Measurements from ENCODE around the gene PRM1. TPM values are rescaled to one million over a fixed set of nuclear protein-coding genes. Genes with fewer than 3 reads are reported as not detected.

PRM1 gene
- total RNA-seq, 2 donors from 2014 or later, result 1.8 to 992 TPM

DNA sequence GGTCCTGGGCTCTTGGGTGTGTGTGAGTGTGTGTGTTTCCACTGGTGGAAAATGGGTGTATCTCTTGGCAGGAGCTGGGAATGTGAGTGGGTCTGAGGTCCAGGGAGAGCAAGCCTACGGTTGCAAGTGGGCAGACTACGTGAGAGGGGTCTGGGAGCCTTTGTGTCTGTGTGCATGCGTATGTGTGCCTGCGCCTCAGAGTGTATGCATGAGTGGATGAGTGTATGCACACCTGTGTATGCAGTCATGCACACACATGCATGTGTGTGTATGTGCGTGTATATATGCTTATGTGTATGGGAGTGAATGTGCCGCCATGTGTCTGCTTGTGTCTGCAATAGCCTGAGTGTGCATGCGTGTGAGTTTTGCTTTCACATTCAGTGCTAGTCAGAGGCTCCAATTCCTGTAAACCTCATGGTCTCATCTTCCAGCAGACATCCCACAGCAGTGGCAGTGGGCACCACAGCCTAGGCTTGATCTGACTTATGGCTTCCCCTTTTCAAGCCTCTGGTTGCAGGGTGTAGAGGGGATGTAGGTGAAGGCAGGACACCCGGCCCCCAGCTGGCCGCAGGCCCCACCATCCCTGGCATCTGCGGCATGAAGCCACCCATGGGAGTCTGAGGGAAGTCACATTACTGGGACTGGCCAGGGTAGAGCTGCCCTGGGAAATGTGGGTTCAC lies 44.4 kb upstream of the PRM1 start:
- intact Hi-C loops (cut with DNase I), result no loop called here
- WGBS, result 83% methylated on average over 10 of the region's 10 CpGs
- DNase-seq (ENCODE audit: low spot score), result no peak
- Histone ChIP-seq H3K27me3 (replicated peaks; ENCODE audit: insufficient read depth) (no peaks in the 10 kb centered on the region), H3K4me1 (replicated peaks) (no peaks in the 10 kb centered on the region), H3K27ac (no peak overlapping the region), H3K9me3 (no peaks in the 10 kb centered on the region), H3K4me3 (no peak overlapping the region), H3K36me3 (no peaks in the 10 kb centered on the region)
- no peak for TF ChIP-seq CTCF (IDR thresholded peaks at IDR 0.05)
- TF ChIP-seq POLR2AphosphoS5 (IDR thresholded peaks at IDR 0.05), result no peak
- no peak for TF ChIP-seq POLR2A (IDR thresholded peaks at IDR 0.05)

- DNase-seq (ENCODE audit: low spot score), result no peak
- no peak for TF ChIP-seq CTCF (IDR thresholded peaks at IDR 0.05)
- no peak for TF ChIP-seq POLR2A (IDR thresholded peaks at IDR 0.05)
- TF ChIP-seq POLR2AphosphoS5 (IDR thresholded peaks at IDR 0.05), result no peak
- no peak overlapping the region for H3K4me3 ChIP-seq
- no peak overlapping the region for H3K27ac ChIP-seq
- intact Hi-C loops (cut with DNase I), result no loop called here
- H3K27me3 ChIP-seq (replicated peaks; ENCODE audit: insufficient read depth), result no peaks in the 10 kb centered on the region
- no peaks in the 10 kb centered on the region for H3K36me3 ChIP-seq
- 90% methylated on average over 11 of the region's 11 CpGs for WGBS
- no peaks in the 10 kb centered on the region for H3K4me1 ChIP-seq (replicated peaks)
- no peaks in the 10 kb centered on the region for H3K9me3 ChIP-seq
Measured at GRCh38 chr16:11323551-11324336, 42.6 kb upstream of the PRM1 start.

DNA sequence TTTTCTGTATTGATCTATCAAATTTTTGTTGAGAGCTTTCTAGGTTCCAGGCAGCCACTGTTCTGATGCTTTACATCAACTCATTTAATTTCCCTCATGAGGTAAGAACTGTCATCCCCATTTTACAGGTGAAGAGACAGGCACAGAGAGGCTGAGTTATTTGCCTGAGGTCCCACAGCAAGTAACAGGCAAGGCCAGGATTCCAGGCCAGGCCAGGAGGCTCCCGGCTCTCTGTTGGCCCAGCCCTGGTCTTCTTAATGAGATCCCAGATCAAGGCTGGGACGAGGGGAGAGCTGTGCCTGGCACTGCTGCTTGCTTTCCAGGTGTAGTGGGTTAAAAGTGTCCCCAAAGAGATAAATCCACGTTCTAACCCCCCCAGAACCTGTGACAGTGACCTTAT lies 41.7 kb upstream of the PRM1 start:
- WGBS, result 80% methylated on average over 3 of the region's 3 CpGs

DNA sequence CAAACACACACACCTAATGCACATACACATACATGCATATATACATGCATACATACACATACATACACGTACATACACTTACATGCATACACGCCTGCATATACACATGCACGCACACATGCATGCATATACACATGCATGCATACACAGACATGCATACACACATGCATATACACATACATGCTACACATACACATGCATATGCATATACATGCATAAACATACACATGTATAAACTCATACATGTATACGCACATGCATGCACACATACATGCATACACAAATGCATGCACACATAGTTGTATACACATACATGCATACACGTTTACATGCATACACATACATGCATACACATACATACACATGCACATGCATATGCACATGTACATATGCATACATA lies 40.5 kb upstream of the PRM1 start:
- WGBS, result 63% methylated on average over 5 of the region's 5 CpGs
- no peaks in the 10 kb centered on the region for H3K4me1 ChIP-seq (replicated peaks)
- H3K4me3 ChIP-seq, result no peak overlapping the region
- H3K27ac ChIP-seq, result no peak overlapping the region
- intact Hi-C loops (cut with DNase I), result no loop called here
- TF ChIP-seq POLR2AphosphoS5 (IDR thresholded peaks at IDR 0.05), result no peak
- no peak for TF ChIP-seq CTCF (IDR thresholded peaks at IDR 0.05)
- TF ChIP-seq POLR2A (IDR thresholded peaks at IDR 0.05), result no peak
- H3K36me3 ChIP-seq, result no peaks in the 10 kb centered on the region
- no peaks in the 10 kb centered on the region for H3K27me3 ChIP-seq (replicated peaks; ENCODE audit: insufficient read depth)
- no peaks in the 10 kb centered on the region for H3K9me3 ChIP-seq
- DNase-seq (ENCODE audit: low spot score), result no peak

More for the DNA sequence above, 41.7 kb upstream of the PRM1 start:
- no peak overlapping the region for H3K4me3 ChIP-seq
- H3K27me3 ChIP-seq (replicated peaks; ENCODE audit: insufficient read depth), result no peaks in the 10 kb centered on the region
- DNase-seq (ENCODE audit: low spot score), result no peak
- TF ChIP-seq CTCF (IDR thresholded peaks at IDR 0.05), result no peak
- TF ChIP-seq POLR2AphosphoS5 (IDR thresholded peaks at IDR 0.05), result no peak
- no peak for TF ChIP-seq POLR2A (IDR thresholded peaks at IDR 0.05)
- no peaks in the 10 kb centered on the region for H3K9me3 ChIP-seq
- H3K4me1 ChIP-seq (replicated peaks), result no peaks in the 10 kb centered on the region
- H3K36me3 ChIP-seq, result no peaks in the 10 kb centered on the region
- no peak overlapping the region for H3K27ac ChIP-seq
- intact Hi-C loops (cut with DNase I), result no loop called here

Data from prostate gland (tissue), 2 donors.